OCI-LY1 (cell line): ENCODE measurements around the gene SLC22A23.

Source experiments
- H2AFZ ChIP-seq: fragments of 200-600 bp; sonication (generic), shearing (Covaris generic); 2 replicates; pipeline ENCODE4 v1.6.0; 2014; ENCODE audit warnings: antibody characterized with exemption, mild to moderate bottlenecking, low read length
- H3F3A ChIP-seq: fragments of 200-600 bp; sonication (generic), shearing (Covaris generic); 2 replicates; pipeline ENCODE4 v1.6.0; 2014; ENCODE audit warnings: mild to moderate bottlenecking, antibody characterized with exemption, low read length, moderate library complexity; ENCODE audit not compliant: insufficient read depth
- H3K27ac ChIP-seq: fragments of 200-600 bp; sonication (generic); 2 replicates; pipeline ENCODE4 v1.5.1; 2014; ENCODE audit warnings: low read length, mixed run types, mild to moderate bottlenecking, low read depth; ENCODE audit not compliant: poor library complexity, severe bottlenecking
- H3K27me3 ChIP-seq: fragments of 200-600 bp; sonication (generic); 2 replicates; pipeline ENCODE4 v1.6.0; 2014; ENCODE audit warnings: antibody characterized with exemption, mild to moderate bottlenecking, low read length, moderate library complexity; ENCODE audit not compliant: insufficient read depth
- H3K36me3 ChIP-seq: fragments of 200-600 bp; sonication (generic); 2 replicates; pipeline ENCODE4 v1.6.1; 2014; ENCODE audit warnings: mild to moderate bottlenecking, antibody characterized with exemption, low read length, moderate library complexity, mixed read lengths; ENCODE audit not compliant: insufficient read depth
- H3K4me1 ChIP-seq: fragments of 200-600 bp; sonication (generic); 2 replicates; pipeline ENCODE4 v1.5.1; 2014; ENCODE audit warnings: mild to moderate bottlenecking, low read length, moderate library complexity; ENCODE audit not compliant: insufficient read depth, severe bottlenecking
- H3K4me2 ChIP-seq: fragments of 200-600 bp; sonication (generic), shearing (Covaris generic); 2 replicates; pipeline ENCODE4 v1.6.1; 2014; ENCODE audit warnings: low read length
- H3K4me3 ChIP-seq: fragments of 200-600 bp; sonication (generic); 2 replicates; pipeline ENCODE4 v1.5.1; 2014; ENCODE audit warnings: low read length, low read depth, mild to moderate bottlenecking, mixed read lengths; ENCODE audit not compliant: poor library complexity, severe bottlenecking
- H3K79me2 ChIP-seq: fragments of 200-600 bp; shearing (Covaris generic); 2 replicates; pipeline ENCODE4 v1.6.1; 2016; ENCODE audit warnings: mixed run types, low read length, mixed read lengths; ENCODE audit not compliant: insufficient read depth
- H3K9ac ChIP-seq: fragments of 200-600 bp; sonication (generic), shearing (Covaris generic); 2 replicates; pipeline ENCODE4 v1.6.1; 2014; ENCODE audit warnings: mild to moderate bottlenecking, low read length, mixed read lengths
- H3K9me2 ChIP-seq: fragments of 200-600 bp; sonication (generic), shearing (Covaris generic); 2 replicates; pipeline ENCODE4 v1.6.1; 2014; ENCODE audit warnings: low read depth, mild to moderate bottlenecking, low read length, mixed read lengths
- H3K9me3 ChIP-seq: fragments of 200-600 bp; shearing (Covaris generic); 2 replicates; pipeline ENCODE4 v1.6.1; 2014; ENCODE audit warnings: low read length, mixed read lengths
- H4K20me1 ChIP-seq: fragments of 200-600 bp; sonication (generic), shearing (Covaris generic); 2 replicates; pipeline ENCODE4 v1.6.0; 2016; ENCODE audit warnings: mild to moderate bottlenecking, low read length; ENCODE audit not compliant: insufficient read depth
- EZH2 ChIP-seq: fragments of 200-600 bp; sonication (generic), shearing (Covaris generic); IDR thresholded peaks from 2 replicates; pipeline ENCODE4 v1.8.0; 2017; ENCODE audit warnings: borderline replicate concordance, mixed run types, mild to moderate bottlenecking, antibody characterized with exemption, low read length, moderate library complexity, mixed read lengths
- TF ChIP-seq, protein P1 (sequence below): fragments of 200-600 bp; sonication (generic), shearing (Covaris generic); IDR thresholded peaks from 2 replicates; pipeline ENCODE4 v1.5.1; 2017; ENCODE audit warnings: mild to moderate bottlenecking, antibody characterized with exemption, low read length, moderate library complexity, mixed read lengths

SLC22A23 gene

GRCh38 chr6:3473773-3474172 is 16.9 kb upstream of the SLC22A23 start:
- Histone ChIP-seq H3K4me2 (no peak overlapping the region), H2AFZ (no peak overlapping the region), H3K79me2 (no peaks in the 10 kb centered on the region), H3K9ac (no peak overlapping the region), H3K9me2 (no peaks in the 10 kb centered on the region), H3K4me1 (no peaks in the 10 kb centered on the region), H4K20me1 (no peaks in the 10 kb centered on the region), H3F3A (no peaks in the 10 kb centered on the region), H3K36me3 (no peaks in the 10 kb centered on the region), H3K27ac (no peak overlapping the region), H3K9me3 (no peaks in the 10 kb centered on the region), H3K4me3 (no peak overlapping the region), H3K27me3 (no peaks in the 10 kb centered on the region; the same call in 1 of the 2 replicates)
- TF ChIP-seq, protein P1, sequence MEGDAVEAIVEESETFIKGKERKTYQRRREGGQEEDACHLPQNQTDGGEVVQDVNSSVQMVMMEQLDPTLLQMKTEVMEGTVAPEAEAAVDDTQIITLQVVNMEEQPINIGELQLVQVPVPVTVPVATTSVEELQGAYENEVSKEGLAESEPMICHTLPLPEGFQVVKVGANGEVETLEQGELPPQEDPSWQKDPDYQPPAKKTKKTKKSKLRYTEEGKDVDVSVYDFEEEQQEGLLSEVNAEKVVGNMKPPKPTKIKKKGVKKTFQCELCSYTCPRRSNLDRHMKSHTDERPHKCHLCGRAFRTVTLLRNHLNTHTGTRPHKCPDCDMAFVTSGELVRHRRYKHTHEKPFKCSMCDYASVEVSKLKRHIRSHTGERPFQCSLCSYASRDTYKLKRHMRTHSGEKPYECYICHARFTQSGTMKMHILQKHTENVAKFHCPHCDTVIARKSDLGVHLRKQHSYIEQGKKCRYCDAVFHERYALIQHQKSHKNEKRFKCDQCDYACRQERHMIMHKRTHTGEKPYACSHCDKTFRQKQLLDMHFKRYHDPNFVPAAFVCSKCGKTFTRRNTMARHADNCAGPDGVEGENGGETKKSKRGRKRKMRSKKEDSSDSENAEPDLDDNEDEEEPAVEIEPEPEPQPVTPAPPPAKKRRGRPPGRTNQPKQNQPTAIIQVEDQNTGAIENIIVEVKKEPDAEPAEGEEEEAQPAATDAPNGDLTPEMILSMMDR: no peak
- no peak for TF ChIP-seq EZH2

DNA sequence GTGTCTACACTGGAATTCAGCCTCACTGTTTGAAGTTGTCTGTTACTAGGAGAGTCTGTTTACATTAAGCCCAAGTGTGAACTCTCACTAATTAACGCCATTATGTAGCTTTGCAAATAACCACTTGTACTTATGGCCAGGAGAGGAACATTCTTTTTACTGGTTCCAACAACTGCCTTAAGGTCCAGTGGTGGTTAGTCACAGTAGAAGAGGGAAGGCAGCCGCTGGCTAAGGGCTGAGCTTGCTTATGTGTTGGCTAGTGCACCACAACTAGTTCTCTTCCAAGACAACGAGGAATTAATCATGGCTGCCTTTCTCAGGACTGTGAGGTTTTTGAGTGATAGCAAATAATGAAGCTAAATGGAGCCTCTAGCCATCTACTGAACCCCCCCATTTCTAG is 14.9 kb upstream of the SLC22A23 start:
- H3K79me2 ChIP-seq: no peaks in the 10 kb centered on the region
- no peaks in the 10 kb centered on the region for H4K20me1 ChIP-seq
- H3K4me2 ChIP-seq: no peak overlapping the region
- H3K9ac ChIP-seq: no peak overlapping the region
- H3K27ac ChIP-seq: no peak overlapping the region
- H3K36me3 ChIP-seq: no peaks in the 10 kb centered on the region
- H3F3A ChIP-seq: no peaks in the 10 kb centered on the region
- no peaks in the 10 kb centered on the region for H3K4me1 ChIP-seq
- no peaks in the 10 kb centered on the region for H3K9me2 ChIP-seq
- H2AFZ ChIP-seq: no peak overlapping the region
- no peaks in the 10 kb centered on the region for H3K27me3 ChIP-seq
- H3K9me3 ChIP-seq: no peaks in the 10 kb centered on the region
- TF ChIP-seq, protein P1: no peak
- TF ChIP-seq EZH2: no peak
- no peak overlapping the region for H3K4me3 ChIP-seq

- H2AFZ ChIP-seq: no peak overlapping the region
- no peaks in the 10 kb centered on the region for H3K9me3 ChIP-seq
- no peaks in the 10 kb centered on the region for H3K79me2 ChIP-seq
- no peak overlapping the region for H3K27ac ChIP-seq
- no peaks in the 10 kb centered on the region for H3F3A ChIP-seq
- H3K9ac ChIP-seq: no peak overlapping the region
- H3K27me3 ChIP-seq: no peaks in the 10 kb centered on the region
- no peak overlapping the region for H3K4me2 ChIP-seq
- no peaks in the 10 kb centered on the region for H4K20me1 ChIP-seq
- no peaks in the 10 kb centered on the region for H3K4me1 ChIP-seq
- H3K36me3 ChIP-seq: no peaks in the 10 kb centered on the region
- TF ChIP-seq, protein P1: no peak
- TF ChIP-seq EZH2: no peak
- H3K9me2 ChIP-seq: no peaks in the 10 kb centered on the region
- H3K4me3 ChIP-seq: no peak overlapping the region
Observed at GRCh38 chr6:3471286-3471685, 14.4 kb upstream of the SLC22A23 start.
